ENCODE data around the gene ACAT2.

The ACAT2 gene

DNA sequence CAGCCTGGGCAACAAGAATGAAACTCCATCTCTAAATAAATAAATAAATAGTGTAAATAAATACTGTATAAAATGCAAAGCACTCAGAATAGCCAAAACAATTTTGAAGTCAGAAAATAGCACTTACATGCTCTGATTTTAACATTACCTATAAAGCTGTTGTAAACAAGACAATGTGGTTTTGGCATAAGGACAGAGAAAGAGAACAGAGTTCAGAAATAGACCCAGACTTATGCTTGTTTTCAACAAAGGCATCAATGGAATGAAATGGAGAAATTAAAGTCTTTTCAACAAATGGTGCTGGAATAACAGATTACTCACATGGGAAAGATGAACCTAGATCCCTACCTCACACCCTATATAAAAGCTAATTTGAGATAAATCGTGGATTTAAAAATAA, 10.4 kb downstream of the ACAT2 start:
- peaks cover 3% of the 10 kb centered on the region for H3K27me3 Mint-ChIP-seq (ENCODE audit: low read depth, poor library complexity)
- H3K4me1 Mint-ChIP-seq: no peaks in the 10 kb centered on the region
- peaks cover 99% of the 10 kb centered on the region for H3K36me3 Mint-ChIP-seq (ENCODE audit: low read depth)
- no peak for DNase-seq
- peaks cover 21% of the 10 kb centered on the region for H3K9me3 Mint-ChIP-seq
- TF ChIP-seq, protein P1, sequence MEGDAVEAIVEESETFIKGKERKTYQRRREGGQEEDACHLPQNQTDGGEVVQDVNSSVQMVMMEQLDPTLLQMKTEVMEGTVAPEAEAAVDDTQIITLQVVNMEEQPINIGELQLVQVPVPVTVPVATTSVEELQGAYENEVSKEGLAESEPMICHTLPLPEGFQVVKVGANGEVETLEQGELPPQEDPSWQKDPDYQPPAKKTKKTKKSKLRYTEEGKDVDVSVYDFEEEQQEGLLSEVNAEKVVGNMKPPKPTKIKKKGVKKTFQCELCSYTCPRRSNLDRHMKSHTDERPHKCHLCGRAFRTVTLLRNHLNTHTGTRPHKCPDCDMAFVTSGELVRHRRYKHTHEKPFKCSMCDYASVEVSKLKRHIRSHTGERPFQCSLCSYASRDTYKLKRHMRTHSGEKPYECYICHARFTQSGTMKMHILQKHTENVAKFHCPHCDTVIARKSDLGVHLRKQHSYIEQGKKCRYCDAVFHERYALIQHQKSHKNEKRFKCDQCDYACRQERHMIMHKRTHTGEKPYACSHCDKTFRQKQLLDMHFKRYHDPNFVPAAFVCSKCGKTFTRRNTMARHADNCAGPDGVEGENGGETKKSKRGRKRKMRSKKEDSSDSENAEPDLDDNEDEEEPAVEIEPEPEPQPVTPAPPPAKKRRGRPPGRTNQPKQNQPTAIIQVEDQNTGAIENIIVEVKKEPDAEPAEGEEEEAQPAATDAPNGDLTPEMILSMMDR (IDR thresholded peaks at IDR 0.05): no peak
- no peak overlapping the region for H3K4me3 Mint-ChIP-seq
- H3K27ac Mint-ChIP-seq: no peak overlapping the region

DNA sequence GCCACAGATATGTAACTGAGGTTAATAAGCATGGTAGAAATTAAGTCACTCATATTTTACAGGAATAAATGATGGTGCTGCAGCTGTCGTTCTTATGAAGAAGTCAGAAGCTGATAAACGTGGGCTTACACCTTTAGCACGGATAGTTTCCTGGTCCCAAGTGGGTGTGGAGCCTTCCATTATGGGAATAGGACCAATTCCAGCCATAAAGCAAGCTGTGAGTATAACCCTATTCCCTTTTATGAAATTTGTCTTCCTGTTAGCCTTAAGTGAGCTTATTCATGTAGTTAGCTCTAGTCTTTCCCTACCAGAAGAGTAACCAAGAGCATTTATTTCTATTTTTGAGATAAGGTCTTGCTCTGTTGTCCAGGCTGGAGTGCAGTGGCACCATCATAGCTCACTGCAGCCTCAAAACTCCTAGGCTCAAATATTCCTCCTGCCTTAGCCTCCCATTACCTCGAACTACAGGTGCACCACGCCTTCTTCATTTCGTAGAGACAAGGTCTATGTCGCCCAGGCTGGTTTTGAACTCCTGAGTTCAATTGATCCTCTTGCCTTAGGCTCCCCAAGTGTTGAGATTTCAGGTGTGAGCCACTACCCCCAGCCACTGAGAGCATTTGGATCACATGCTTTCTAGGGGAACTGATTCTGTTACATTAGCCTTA, 15.5 kb downstream of the ACAT2 start:
- H3K27ac Mint-ChIP-seq: no peak overlapping the region
- no peak for DNase-seq
- no peaks in the 10 kb centered on the region for H3K4me1 Mint-ChIP-seq
- no peaks in the 10 kb centered on the region for H3K27me3 Mint-ChIP-seq (ENCODE audit: low read depth, poor library complexity)
- H3K4me3 Mint-ChIP-seq: no peak overlapping the region
- H3K9me3 Mint-ChIP-seq: no peaks in the 10 kb centered on the region
- TF ChIP-seq, protein P1 (IDR thresholded peaks at IDR 0.05): no peak
- peaks cover 92% of the 10 kb centered on the region for H3K36me3 Mint-ChIP-seq (ENCODE audit: low read depth)

DNA sequence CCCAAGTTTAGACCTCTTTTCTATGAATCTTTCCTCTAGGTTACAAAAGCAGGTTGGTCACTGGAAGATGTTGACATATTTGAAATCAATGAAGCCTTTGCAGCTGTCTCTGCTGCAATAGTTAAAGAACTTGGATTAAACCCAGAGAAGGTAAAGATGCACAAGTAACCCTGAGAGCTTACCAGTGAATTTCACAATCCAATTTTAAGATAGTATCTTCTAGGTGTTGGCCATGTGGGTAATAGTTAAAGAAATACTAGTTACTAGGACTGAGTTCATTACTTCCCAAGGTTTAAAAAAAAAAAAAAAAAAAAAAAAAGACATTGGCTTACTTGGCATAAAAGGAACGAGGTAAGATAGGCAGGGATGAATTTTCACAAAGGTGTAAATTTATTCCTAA, 16.3 kb downstream of the ACAT2 start:
- Mint-ChIP-seq H3K36me3 (ENCODE audit: low read depth) (peaks cover 92% of the 10 kb centered on the region), H3K4me1 (no peaks in the 10 kb centered on the region), H3K27me3 (ENCODE audit: low read depth, poor library complexity) (no peaks in the 10 kb centered on the region), H3K27ac (no peak overlapping the region), H3K4me3 (no peak overlapping the region), H3K9me3 (no peaks in the 10 kb centered on the region)
- TF ChIP-seq, protein P1 (IDR thresholded peaks at IDR 0.05): no peak
- DNase-seq: no peak

DNA sequence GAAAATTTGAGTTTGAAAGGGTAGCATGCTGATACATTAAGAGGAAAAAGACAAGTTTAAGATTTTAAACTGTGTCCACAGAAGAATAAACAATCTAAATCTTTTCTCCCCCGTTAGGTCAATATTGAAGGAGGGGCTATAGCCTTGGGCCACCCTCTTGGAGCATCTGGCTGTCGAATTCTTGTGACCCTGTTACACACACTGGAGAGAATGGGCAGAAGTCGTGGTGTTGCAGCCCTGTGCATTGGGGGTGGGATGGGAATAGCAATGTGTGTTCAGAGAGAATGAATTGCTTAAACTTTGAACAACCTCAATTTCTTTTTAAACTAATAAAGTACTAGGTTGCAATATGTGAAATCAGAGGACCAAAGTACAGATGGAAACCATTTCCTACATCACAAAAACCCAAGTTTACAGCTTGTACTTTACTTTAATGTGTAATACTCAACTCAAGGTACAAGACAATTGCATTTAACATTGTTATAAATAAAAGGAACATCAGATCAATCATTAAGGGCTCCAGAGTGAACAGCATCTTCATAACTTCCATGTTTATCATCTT, 16.8 kb downstream of the ACAT2 start:
- H3K4me3 Mint-ChIP-seq: no peak overlapping the region
- no peaks in the 10 kb centered on the region for H3K27me3 Mint-ChIP-seq (ENCODE audit: low read depth, poor library complexity)
- no peak overlapping the region for H3K27ac Mint-ChIP-seq
- peaks cover 92% of the 10 kb centered on the region for H3K36me3 Mint-ChIP-seq (ENCODE audit: low read depth)
- no peaks in the 10 kb centered on the region for H3K9me3 Mint-ChIP-seq
- TF ChIP-seq, protein P1 (IDR thresholded peaks at IDR 0.05): no peak
- no peaks in the 10 kb centered on the region for H3K4me1 Mint-ChIP-seq
- no peak for DNase-seq

DNA sequence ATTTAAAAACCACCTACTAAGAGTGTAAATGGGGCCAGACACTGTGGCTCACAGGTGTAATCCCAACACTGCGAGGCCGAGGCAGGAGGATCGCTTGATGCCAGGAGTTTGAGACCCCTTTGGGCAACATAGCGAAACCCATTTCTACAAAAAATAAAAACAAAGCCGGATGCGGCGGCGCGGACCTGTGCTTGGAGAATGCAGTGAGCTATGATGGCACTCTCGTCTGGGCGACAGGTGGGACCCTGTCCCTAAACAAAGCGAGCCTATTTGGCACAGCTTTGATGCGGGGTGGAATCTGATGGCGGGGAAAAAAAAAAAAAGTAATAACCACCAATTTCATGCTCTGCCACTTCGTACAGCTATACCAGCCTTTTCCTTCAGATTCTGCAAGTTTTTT, 26.4 kb downstream of the ACAT2 start:
- Mint-ChIP-seq H3K4me1 (peaks cover 48% of the 10 kb centered on the region), H3K36me3 (ENCODE audit: low read depth) (peaks cover 62% of the 10 kb centered on the region), H3K27me3 (ENCODE audit: low read depth, poor library complexity) (no peaks in the 10 kb centered on the region), H3K27ac (peak overlapping the region; percentile 83), H3K4me3 (peak overlapping the region; percentile 99), H3K9me3 (no peaks in the 10 kb centered on the region)
- DNase-seq: no peak
- TF ChIP-seq, protein P1 (IDR thresholded peaks at IDR 0.05): no peak

Measured in nephron progenitor cell (in vitro differentiated cells).